HCEC 1CT (cell line): Measurements from ENCODE around the gene SIX1.

ENCODE experiments used
- DNase-seq: peaks from one replicate; pipeline ENCODE4 v3.0.0-alpha.2; 2017

Gene SIX1

DNA sequence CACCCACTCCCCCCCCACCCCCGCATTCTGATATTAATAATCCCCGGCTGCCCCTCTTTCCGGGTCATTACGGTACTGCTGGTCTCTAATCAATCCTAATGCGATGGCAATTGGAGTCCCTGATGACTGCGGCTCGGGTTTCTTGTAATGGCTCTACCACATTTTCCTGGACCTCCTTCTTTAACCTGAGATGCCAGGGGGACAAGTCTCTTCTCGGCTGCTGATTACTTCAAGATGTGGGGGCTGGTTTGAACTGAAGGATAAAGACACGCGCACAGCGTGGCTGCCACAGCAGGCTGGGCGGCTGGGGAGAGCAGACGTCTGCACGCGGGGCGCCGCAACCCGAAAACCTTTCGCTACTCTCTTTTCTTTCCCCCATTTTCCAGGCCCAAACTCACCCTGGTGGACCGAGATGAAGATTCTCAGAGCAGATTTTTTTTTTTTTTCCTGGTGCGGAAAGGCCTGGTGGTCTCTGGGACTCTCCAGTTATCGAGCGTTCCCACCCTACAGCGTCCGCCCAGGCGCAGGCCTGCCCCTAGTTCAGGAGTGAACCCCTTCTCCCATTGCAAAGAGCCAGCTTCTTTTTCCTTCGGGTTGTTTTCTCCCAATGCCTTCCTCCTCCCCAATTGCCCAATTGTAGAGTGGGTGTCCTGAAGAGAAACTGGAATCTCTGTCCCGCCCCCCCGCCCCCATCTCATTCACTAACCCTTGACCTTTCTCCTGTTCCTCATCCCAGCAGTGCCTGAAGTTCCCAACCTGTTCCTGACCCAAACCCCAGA, 6.0 kb upstream of the SIX1 start:
- no peak for DNase-seq

DNA sequence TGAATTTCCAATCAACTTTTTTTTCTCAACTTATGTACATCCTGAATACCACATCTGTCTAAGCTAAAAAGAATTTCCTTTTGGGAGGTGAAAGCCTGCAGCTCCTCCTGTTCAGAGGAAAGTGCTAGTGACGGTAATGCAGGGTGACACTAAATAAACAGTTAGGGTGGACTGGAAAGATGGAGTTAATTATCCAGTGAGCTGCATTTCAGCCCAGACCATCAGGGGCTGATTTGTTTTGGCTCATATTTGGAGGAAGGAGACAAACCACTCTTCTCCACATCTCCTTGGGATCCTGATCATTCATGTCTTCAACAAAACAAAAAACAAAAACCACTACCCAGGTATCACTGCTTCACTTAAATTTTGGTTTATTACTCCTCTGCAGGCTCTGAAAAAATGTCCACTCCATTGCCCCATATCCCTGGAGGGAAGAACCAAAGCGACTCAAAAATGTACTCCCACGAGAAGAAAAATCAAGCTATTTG, 5.1 kb upstream of the SIX1 start:
- peak; percentile 35 for DNase-seq

DNA sequence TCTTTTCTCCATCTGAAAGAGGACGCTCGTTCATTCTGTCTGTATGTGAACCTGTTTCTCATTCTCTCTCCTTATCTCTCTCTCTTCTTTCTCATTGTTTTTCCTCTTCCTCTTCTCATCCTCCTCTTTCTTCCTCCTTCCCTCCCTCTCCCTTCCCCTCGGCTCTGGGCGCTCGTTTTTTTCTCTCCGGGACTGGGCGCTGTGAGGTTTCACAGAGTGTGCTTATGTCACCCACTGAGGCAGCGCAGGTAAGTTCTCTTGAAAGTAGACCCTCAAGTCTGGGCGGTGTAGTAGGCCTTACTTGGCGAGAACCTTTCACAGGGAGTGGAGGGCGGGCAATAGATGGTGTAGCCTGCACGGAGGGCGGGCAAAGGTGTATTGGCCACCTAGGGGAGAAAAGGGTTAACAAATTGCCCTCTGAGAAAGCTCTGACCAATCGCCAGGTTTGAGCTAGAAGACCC, 4.5 kb upstream of the SIX1 start:
- DNase-seq = no peak

DNA sequence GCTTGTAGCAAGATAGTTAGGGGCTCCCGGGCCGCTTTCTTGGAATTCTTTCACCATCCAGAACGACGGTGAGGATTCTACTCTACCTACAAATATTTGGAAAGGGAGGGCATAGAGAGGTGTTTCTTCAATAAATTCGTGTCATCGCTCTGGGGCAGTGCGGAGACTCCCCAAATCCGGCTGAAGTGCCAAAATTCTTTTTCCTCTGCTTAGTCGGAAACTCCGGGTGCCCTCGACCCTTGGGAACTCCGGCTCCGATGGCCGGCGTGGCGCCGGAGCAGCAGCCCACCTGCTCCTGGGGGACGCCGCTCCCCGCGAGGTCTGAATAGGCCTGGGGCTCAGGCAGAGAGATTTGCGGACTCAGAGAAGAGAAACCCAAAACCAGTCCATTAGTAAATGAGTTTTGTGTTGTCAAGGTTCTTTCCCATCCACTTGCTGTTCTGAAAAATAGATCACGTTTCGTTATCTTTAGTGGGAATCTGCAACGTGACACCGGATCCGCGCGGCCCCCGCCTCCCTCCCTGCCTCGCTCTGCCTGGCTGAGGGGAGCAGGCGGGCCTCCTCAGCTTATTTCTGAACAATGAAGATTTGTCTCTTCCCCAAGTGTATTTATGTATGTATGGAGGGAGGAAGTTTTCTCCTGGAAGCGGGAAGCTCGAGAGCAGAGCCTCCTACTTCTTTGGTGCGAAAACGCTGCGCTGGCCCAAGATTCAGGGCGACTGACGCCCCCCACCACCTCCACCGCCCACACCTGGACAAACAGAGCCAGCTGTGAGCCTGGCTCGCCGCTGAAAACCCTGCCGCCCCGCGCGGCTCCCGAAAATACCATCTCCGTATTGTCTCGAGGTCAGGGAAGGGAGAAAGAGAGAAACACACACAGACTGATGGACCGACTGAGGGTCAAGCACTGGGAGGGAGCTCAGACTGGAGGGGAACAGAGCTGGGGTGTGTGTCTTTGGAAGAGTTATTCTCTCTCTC, 3.7 kb upstream of the SIX1 start:
- no peak for DNase-seq

DNA sequence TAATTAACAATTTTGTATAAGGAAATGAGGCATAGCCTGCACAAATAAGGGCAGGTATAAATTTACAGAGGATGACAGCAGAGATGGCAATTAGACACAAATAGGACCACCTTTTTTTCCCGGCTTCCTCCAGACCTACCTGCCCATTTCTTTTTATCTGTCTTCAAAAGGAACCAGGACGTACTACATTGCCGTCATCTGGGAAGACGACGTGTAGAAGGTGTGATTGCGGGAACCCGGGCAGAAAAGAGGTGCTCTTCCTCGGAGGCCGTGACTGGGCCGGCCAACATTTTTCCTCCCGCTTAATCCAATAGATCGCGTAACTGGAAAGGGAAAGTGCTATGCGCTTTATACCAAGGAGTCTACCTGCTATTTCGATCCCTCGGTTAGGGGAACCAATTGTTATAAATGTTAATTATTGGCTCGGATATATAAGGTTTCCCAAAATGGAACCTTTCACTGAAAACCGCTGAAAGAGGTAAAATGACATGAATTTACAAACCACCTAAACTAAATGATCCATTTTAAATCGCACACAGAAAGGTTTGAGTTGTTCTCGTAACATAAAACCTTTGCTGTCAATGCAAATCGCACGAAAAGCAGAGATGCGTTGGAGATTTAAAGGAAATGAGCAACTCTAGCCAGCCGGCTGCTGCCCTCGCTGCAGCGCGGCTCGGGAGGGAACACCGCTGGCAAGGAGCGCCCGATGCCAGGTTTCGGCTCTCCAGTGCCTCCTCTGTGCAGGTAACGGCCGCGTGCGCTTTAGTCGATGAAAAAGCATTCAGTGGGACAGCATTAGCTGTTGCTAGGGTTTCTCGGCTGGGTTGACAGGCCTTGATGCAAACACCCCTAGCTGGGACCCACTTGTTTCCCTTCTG, 2.8 kb upstream of the SIX1 start:
- peak; percentile 21 for DNase-seq

DNA sequence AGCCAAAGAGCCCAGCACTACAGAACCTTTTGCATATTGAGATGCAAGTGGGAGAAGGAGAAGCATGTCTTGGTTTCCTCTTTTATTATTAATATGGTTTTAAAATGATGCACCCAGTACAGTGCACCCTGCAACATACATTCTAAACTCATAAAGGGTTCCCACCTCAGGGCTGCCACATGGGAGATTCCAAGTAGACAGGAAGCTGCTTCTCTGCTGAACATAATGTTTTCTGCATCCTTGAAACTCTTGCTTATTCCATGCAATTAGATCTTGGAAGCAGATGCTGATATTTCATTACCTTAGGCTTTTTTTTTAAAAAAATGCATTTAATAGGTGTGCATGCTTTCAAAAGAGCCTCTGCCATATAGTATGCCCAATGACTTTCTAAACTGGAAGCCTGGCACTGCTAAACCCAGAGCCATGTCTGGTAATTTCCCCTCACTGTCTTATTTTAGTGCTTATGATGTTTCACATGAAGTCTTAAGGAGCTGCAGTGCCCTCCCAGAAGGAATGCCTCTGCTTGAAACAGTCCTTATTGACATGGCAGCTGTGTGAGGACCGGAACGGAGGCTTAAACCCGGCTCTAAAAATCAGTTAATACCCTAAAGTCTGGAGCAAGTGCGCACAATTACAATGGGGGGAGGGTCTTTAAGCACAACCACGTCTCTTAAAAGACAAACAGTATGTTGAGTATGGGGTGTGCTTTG, 2.0 kb upstream of the SIX1 start:
- no peak for DNase-seq

DNA sequence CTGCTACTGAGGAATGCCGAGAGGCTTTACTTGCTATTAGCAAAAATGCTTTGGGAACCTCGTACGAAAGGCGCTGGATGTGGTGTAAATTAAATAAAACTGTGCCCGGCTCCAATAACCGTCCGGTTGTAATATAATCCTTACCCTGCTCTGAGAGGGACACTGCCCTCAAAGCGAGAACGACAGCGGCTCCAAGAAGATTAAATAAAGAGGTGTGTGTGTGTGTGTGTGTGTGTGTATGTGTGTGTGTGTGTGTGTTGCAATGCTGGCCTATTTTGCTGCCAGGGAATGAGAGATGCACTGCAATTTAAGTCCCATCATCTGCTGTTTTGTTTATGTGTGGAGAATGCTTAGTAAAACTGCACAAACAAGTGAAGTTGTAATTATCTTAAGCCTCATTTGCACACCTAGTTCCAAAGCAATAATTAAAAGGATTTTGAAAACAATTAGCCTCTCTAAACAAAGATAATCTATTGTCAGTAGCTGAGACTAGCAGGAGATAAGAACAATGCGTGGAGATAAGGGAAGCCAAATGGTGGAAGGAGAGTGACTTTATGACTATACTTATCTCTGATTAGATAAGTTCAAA, 1.2 kb upstream of the SIX1 start:
- peak; percentile 17 for DNase-seq

DNA sequence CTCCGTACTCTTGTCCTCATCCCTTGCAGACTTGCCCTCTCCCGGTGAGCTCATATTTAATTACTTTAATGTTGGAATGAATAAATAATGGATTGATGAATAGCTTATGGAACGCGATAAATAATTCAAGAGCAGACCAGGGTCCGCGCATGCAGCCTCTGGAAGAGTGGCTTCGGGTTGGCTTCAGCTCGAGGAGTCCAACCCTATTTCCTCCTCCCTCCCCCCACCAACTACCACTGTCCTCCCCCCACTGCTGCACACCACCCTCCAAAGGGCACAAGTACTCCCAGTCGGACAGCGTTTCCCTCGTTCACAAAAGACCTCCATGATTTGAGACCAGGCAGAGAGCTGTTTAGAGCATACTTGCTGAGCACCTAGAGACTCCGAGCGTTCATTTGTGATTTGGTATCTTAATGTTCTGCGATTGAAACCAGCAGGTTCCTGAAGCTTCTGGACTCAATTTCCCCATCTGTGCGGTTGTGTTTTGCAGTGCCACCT, 647 bp upstream of the SIX1 start:
- DNase-seq = peak; percentile 41

DNA sequence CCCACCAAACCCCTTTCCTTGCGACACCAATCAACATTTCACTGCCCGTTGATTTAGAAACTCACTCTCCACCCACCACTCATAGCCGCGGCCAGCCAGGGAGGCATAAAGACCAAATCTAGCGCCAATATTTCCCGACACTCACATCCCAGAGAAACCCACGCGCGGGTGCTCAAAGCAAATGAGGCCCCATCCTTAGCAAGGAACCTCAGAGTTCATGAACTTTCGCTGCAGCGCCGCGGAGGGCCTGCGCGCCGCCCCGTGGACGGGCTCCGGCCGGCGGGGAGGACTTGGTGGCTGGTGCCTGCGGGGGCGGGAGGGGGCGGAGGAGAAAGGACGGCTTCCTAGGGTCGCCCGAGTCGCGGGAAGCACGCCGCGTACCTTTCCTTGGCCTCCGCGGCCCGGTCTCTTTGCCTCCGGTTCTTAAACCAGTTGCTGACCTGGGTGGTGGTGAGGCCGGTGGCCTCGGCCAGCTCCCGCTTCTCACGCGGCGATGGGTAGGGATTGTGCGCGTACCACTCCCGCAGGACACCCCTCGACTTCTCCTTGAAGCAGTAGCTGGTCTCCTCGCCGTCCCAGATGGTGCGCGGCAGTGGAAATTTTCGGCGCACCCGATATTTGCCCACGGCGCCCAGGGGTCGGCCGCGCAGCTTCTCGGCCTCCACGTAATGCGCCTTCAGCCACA, 886 bp downstream of the SIX1 start:
- peak; percentile 26 for DNase-seq

DNA sequence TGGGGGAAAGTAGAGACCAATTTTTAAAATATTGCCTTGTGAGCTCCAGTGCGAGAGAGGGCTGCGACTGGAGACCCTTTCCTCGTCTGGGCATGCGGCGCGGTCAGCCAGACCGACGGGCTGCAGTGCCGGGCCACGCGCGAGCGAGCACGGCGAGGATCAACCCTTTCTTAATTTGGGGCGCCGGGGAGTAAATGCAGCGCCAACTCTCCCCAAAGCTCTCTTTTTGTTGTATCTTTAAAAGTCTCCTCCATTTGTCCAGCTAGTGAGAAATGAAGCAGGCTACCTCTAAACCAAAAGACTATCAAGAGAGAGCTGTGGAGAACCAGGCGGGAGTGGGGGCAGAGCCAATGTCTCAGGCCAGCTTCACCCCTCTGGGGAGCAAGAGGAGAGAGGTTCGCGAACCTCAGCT, 1.4 kb downstream of the SIX1 start:
- DNase-seq = no peak

DNA sequence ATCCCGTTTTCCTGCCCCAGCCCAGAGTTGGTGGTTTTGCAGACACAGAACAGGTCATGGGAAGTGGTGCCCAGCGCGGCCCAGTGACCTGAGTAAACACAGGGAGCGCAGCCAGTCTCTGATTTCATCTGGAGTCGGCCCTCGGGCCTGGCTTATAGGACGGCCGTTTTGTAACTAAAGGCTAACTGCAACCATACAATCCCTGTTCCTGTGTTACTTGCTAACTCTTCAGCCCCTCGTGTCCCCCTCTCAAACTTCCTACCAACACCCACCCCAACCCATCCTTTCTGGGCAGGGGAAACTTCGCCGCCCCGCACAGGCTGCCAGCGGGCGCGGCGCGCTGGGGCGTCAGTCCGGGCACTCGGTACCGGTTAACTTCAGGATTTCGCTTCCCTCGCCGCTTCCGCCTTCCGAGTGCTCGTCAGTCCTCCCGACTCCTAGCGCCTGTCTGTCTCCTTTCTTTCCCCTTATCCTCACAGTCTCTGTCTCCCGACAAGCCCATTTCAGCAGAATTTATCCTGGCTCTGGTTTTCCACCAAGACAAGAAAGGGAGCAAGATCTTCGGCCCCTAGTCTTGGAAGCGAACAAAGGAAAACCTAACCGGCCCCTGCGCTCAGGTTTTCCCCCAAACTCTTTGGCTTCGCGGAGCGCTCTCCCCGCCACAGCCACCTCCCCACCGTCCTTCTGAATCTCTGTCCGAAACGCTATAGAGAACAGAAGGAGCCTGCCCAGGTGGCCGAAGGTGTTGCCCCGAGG, 2.0 kb downstream of the SIX1 start:
- DNase-seq = peak; percentile 66

DNA sequence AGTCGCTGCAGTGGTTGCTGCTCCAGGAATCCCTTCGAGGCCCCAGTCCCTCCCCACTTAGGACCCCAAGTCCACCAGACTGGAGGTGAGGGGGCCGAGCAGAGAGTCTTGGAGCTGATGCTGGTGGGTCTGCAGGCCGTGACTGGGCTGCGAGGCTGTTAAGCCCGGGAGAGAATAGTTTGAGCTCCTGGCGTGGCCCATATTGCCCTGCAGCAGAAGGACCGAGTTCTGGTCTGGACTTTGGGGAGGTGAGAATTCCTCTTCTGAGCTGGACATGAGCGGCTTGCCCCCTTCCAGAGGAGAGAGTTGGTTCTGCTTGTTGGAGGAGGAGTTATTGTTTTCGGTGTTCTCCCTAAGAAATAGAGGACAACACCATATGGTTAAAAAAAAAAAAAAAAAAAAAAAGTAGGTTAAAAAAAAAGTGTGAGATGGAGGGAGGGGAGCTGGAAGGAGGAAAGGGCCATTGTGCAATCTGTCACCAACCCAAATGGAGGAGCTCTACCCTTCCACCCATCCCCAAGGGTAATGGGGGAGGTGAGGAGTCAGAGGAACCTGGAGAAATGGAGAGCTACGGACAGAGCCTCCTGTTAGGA, 3.0 kb downstream of the SIX1 start:
- peak; percentile 25 for DNase-seq

DNA sequence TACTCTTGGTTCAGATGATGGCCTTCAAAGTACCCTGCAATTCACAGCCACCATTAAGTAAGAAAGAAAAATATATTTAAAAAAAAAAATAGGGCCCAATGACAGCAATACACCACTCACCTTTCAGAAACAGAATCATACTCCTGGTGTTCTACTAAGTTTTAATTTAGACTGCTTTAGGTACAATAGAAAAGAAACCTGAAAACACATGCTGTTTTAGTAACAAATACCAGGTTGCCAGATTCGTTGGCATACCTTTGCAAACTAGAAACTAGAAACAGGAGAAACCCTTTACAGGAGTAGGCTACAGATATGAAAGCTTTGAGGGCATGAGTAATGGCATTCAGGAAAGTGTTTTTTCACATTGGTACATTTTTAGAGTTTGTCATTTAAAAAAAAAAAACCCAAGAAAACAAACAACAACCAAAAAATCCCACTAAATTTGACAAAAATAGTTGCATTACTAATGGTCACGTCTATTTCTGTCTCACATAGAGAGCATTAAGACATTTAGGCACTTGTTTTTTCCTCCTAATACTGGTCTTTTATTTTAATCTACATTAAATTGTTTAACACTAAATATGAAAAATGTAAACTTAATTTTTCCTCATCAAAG, 4.0 kb downstream of the SIX1 start:
- DNase-seq = no peak

DNA sequence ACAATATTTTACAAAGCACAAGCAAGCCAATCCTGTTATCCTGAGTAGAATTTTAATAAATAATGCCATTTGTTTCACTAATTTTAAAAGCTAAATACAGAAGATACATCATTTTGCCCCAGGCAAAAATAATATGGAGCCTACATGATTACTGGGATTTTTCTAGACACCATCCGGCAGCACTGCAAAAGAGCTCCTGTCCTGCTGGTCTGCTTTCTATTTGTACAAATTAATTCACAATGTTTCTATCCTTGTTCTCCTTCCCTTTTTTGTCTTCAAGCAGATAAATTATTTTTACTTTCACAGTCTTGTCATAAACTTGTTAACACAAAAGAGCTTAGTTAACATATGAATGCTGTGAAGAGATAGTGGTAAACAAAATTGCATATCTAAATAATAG, 4.6 kb downstream of the SIX1 start:
- DNase-seq = no peak

DNA sequence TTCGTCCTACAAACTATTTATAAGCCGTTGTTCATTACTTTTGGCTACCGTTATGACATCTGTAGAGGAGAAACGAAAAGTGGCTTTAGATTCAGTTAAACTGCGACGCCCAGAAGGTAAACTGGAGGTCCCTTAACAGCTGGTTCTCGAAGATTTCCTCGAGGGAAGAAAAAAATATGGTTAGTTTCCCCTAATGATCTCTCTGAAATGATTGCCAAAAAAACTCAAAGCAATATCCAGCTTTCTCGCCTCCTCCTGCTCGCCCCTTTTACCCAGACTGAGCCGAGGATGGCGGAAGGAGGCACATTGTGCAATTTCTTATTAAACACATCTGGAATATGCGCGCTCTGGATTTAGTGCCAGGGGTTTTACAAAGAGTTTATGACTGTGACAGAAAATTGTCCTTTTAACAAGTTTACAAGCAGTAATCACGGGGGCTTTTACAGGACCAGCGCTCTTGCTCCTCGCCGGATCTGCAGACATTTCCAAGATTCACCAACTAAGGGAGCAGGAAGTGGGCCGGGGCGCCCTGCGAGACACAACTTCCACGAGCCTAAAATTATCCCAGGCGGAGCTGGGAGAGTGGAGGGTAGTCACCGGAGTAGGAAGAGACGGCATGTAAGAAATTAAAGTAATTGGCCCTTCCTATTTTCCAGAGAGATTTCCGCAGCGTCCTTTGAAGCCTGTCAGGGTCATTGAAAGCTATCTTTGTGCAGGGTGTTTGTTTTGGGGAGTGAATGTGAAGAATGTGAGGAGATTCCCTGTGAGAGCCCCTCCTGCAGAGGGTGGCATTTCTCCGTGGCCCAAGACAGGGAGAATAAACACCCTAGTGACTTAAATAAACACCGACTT, 5.6 kb downstream of the SIX1 start:
- peak; percentile 39 for DNase-seq

DNA sequence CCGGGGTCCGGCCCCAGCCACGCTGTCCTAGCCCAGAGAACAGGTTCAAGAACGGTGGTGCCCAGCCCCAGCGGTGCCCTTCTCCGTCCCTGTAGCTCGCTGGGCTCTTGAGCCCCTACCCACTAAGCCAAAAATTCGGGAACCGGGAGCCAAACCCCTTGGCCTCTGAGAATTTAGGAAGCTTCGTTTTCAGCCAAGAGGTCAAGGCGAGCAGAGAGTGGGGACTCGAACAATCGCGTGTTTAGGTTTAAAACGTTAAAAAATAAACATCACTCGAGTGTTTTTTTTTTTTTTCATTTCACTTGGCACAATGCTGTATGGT, 6.2 kb downstream of the SIX1 start:
- DNase-seq = no peak

DNA sequence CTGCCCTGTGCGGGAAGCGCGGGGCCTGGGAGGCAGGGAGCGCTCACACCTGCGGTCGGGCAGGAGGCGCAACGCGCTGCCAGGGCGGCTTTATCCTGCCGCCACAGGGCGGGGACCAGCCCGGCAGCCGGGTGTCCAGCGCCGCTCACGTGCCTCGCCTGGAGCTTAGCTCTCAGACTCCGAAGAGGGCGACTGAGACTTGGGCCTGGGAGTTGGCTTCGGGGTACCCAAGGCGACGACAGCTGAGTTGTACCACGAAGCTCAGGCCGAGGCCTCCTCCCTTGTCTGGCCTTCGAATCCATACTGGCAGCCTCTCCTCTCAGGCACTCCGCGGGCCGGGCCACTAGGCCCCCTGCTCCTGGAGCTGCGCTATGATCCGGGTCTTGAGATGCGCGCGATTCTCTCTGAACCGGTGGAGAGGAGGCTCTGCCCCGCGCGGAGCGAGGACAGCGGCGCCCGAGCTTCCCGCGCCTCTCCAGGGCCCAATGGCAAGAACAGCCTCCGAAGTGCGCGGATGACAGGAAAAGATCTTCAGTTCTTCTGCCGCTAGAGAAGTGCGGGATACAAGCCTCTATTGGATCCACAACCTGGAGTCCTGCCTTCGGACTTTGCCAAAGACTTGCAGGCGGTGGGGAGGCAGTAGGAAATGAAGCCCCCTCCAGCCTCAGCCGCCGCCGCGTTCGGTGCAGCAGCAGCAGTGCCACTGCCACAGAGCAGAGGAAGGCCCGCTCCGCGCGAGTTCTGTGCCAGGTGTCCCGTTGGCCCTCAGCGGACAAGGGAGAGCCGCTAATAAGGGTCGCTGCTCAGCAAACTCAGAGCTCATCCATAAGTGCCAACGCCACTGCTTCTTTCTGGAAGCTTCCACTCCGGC, 6.8 kb downstream of the SIX1 start:
- no peak for DNase-seq
